ENCODE measurements around the gene NUDT16.

DNA sequence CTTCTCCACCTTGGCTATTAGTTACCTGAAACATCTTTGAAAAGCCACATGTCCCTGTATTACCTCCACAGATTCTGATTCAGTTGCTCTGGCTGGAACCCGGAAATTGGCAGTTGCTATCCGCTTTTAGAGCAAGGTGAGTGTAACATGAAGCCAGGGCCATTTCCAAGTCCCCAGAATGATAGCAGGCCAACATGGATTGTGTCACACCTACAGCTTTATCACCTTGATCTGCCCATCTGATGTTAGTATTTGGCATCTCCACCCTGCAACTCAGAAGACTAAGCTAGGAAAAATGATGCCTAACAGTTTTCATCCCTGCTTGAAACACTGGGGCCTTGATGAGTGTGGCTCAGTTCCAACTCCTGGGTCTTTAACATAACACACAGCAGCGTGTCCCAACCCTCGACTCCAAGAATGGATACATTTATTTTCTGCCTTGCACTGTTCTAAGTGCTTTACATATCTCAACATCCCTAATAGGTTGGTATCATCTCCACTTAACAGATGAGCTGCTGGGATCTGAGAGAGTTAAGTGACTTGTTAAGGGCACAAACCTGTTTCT, 21.3 kb upstream of the NUDT16 start:
- TF ChIP-seq POLR2A (IDR thresholded peaks at IDR 0.05; ENCODE audit: low read length) (no peak), GATA1 (IDR thresholded peaks at IDR 0.05; ENCODE audit: low read depth, low read length) (no peak)
